GM19372 (cell line): ENCODE measurements around the gene UST.
A peak's percentile ranks its signal among the peaks of the same experiment; 100 is the strongest.
"Not testable (repeated sequence)": the region's sequence is repeated elsewhere in the genome, so short reads cannot be mapped to it uniquely, and the experiment has no call there.

Experiments used
- ATAC-seq: cut with Tn5 transposase; IDR thresholded peaks from one replicate; pipeline ENCODE4 v1.9.1; 2021; ENCODE audit warnings: mild to moderate bottlenecking, low read depth, moderate library complexity; ENCODE audit not compliant: unreplicated experiment

Gene UST

DNA sequence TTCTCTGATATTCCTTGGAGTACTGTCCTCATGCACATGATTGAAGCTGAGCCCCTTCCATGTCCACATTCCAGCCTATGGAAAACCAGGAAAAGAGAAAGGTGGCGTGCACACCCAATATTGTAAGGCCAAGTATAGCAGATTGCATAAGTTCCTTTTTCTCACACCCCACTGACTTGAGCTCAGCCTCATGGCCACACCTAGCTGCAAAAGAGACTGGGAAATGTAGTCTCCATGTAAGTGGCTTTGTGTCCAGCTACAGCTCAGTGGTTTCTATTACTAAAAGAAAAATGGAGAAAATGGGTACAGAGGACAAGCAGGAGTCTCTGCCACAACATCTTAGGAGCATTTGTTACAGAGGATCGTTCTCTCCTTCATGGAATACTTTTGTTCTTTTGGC lies 10.8 kb upstream of the UST start:
- ATAC-seq: no peak

DNA sequence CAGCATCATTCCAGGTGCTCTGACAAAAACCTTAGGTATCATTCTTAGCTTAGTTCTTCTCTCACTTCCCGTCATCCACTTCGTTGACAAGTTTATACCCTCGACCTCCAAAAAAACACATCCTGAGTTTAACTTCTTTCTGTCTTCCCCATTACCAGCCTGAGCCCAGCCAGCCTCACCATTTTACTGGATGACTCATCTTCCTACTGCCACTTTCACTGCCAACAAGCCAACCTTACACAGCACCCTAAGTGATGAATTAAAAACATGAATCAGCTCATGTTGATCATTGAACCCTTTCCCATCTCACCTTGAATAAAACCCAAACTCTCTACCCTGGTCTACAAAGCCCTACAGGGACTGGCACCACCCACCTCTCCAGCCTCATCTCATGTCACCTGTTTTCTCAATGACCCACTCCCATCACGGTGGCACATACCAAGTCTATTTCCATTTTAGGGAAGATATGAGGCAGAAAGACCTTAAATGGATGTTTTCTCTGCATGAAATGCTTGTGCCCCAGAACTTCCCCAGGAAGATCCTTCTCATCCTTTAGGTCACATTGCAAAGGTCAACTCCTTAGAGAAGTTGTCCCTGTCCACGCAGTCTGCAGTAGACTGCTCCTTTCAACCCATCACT lies 9.9 kb upstream of the UST start:
- no peak for ATAC-seq

DNA sequence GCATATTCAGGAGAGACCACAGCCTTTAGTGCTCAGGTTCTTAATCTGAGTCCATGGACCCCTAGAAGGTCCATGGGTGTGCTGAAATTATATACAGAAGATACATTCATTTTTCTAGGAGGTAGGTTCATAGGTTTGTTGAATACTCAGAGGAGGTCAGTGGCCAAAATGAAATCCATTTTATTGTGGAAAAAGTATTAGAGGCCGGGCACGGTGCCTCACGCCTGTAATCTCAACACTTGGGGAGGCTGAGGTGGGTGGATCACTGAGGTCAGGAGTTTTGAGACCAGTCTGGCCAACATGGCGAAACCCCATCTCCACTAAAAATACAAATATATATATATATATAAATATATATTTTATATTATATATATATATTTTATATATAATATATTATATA lies 9.0 kb upstream of the UST start:
- no peak for ATAC-seq

DNA sequence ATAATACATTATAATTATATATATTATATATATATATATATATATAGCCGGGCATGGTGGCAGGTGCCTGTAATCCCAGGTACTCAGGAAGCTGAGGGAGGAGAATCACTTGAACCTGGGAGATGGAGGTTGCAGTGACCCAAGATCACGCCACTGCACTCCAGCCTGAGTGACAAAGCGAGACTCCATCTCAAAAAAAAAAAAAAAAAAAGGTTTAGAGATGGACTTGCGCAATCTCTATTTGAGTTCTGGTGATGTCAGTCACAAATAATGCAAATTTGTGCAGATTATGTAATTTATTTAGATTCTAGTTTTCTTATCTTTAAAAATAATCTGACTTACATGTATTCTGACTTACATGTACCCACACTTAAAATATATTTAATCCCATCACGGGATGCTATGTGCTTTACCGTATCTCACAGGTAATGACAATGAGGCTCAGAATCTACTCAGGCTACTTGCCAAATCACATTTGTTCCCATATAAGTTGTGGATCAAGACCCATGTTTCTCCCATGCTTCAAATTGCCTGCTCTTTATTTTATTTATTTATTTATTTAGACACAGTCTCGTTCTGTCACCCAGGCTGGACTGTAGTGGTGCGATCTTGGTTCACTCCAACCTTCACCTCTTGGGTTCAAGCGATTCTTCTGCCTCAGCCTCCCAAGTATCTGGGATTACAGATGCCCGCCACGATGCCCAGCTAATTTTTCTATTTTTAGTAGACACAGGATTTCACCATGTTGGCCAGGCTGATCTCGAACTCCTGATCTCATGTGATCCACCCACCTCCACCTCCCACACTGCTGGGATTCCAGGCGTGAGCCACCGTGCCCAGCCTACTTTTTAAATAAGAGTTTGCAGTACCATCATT lies 7.6 kb upstream of the UST start:
- no peak for ATAC-seq

GRCh38 chr6:148739822-148740128 lies 7.1 kb upstream of the UST start:
- no peak for ATAC-seq

DNA sequence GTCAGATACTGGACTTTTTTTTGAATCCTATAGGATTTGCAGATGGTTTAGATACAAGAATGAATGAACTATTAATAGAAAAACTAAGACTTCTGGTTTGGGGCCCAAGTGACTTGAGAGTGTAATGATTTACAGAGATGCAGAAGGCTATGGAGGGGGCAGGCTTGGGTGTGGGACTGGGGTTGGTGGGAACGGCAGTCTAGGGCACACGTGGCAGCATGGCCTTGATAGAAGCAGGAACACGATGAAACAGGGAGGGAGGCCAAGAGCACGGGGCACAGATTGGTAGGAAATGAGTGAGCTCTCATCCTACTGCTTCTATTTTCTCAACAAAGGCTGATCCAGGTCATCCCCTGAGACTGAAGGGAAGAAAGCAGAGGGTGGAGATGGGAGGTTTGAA lies 3.4 kb upstream of the UST start:
- ATAC-seq: no peak

DNA sequence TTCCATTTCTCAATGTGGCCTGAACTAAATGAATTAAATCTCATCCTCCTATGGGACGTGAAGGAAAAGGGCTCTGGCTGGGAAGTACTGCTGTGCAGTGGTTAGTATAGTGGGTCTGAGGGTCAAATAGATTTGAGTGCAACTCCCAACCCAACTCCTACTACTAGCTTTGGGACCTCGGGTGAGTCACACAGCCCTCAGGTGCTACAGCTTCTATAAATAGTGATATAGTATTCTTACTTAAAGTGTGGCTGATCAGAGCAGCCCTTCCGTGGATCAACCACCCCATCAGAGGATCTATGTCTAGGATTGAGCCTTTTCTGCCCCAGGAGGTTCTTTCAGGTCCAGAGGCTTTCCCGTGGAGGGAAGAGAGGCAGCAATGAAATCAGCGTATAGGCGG lies 904 bp upstream of the UST start:
- no peak for ATAC-seq

GRCh38 chr6:148747145-148747470 lies 278 bp downstream of the UST start:
- ATAC-seq: peak; percentile 23

- peak; percentile 25 for ATAC-seq
Measured at GRCh38 chr6:148747471-148748165, 788 bp downstream of the UST start.

DNA sequence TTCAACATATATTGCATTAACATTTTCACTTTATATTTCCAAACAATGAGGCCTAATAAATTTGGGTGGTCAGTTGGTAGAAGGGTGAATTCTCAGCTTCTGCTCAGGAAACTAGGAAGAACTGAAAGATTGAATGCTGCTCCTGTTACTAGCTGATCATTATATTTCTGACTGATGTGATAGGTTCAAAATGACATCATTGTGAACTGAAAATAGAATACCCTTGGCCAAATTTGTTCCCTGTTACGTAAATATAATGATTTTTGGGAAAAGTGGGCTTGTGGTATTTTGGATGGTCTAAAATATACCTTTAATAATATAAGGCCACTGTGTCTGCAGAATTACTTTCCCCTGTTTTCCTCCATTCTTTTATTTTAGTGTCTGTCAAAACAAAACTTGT lies 2.8 kb downstream of the UST start:
- no peak for ATAC-seq

- ATAC-seq: no peak
Measured at GRCh38 chr6:148750838-148751792, 4.3 kb downstream of the UST start.

- ATAC-seq: no peak
Measured at GRCh38 chr6:148751793-148752170, 5.0 kb downstream of the UST start.

GRCh38 chr6:148755379-148755778 lies 8.5 kb downstream of the UST start:
- ATAC-seq: not testable (repeated sequence)

GRCh38 chr6:148757944-148758480 lies 11.2 kb downstream of the UST start:
- ATAC-seq: no peak

DNA sequence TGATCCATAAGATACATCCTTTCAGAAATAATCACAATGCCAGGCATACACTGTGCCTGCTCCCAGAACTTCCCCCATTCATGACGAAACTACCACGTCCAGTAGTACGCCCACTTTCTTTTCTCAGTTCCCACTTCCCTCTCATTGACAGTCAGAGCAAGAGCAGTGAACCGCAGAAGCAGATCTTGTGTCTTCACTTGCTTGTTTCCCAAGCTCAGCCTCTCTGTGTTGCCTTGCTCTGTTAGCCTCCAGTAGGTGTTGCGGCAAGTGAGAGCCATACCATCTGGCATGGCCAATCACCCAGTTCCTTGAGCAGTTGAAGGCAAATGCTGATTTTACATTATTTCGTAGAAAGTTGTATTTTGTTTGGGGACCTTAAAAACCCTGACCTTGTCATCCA lies 11.7 kb downstream of the UST start:
- peak; percentile 81 for ATAC-seq

DNA sequence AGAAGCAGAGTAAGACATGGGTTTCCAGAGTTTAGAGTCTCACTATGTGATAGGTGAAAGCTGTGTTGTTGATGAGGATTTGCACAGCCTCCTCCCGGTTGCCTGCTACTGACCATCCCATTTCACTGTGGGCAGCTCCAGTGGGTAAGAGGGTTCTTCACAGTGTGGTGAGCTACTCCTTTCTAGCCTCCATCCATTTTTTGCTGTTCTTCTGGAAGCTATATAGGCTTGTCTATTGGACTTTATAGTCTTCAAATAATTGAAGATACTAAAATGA lies 13.4 kb downstream of the UST start:
- ATAC-seq: no peak

- no peak for ATAC-seq
Measured at GRCh38 chr6:148760568-148761526, 14.0 kb downstream of the UST start.

DNA sequence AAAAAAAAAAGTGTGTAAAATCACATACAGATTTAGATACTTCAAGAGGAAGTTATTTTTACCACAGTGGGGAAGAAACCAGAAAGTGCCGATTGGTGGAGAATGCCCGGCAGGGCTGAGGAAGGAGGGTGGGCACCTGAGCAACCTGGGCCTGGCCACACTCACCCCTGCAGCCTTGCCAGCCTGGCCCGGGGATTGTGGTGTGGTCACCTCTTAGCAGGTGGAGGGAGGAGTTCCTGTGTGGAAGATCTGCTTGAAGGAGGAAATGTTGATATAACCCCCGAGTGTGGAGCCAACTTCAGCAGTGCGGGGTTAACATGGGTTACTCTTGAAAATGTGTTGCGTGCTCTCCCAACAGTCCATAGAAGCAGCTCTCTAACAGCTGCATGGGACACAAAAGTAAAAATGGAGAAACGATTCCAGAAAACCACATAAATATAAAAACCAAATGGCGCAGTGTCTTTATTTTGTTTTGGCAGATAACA lies 14.7 kb downstream of the UST start:
- no peak for ATAC-seq

GRCh38 chr6:148762231-148762630 lies 15.4 kb downstream of the UST start:
- ATAC-seq: no peak
